Measurements from ENCODE around the gene HAGHL.
"Not testable (repeated sequence)": the region's sequence is repeated elsewhere in the genome, so short reads cannot be mapped to it uniquely, and the experiment has no call there.

HAGHL gene

GRCh38 chr16:682493-683395 lies 44.2 kb upstream of the HAGHL start:
- Histone ChIP-seq H3K4me3 (ENCODE audit: low read length) (peak overlapping the region; percentile 83), H3K27ac (ENCODE audit: low read depth, low read length) (no peak overlapping the region), H3K9me3 (ENCODE audit: insufficient read depth, low read depth, low read length) (no peaks in the 10 kb centered on the region), H3K9ac (ENCODE audit: low read depth, low read length) (no peak overlapping the region), H3K27me3 (ENCODE audit: insufficient read depth, low read length) (no peaks in the 10 kb centered on the region), H3K4me1 (ENCODE audit: insufficient read depth, low read length) (peaks cover 10% of the 10 kb centered on the region; the same call in 1 of the 2 replicates), H3K36me3 (ENCODE audit: insufficient read depth, low read length) (peaks cover 40% of the 10 kb centered on the region)
- 93% methylated on average over 36 of the region's 36 CpGs for WGBS

- peaks cover 40% of the 10 kb centered on the region for H3K36me3 ChIP-seq (ENCODE audit: insufficient read depth, low read length)
- H3K9ac ChIP-seq (ENCODE audit: low read depth, low read length) = peak overlapping the region; percentile 85
- H3K27me3 ChIP-seq (ENCODE audit: insufficient read depth, low read length) = no peaks in the 10 kb centered on the region
- WGBS = 13% methylated on average over 57 of the region's 57 CpGs
- peak overlapping the region; percentile 63; the same call in 1 of the 2 replicates for H3K27ac ChIP-seq (ENCODE audit: low read depth, low read length)
- H3K9me3 ChIP-seq (ENCODE audit: insufficient read depth, low read depth, low read length) = no peaks in the 10 kb centered on the region
- H3K4me3 ChIP-seq (ENCODE audit: low read length) = peak overlapping the region; percentile 83
- peaks cover 10% of the 10 kb centered on the region; the same call in 1 of the 2 replicates for H3K4me1 ChIP-seq (ENCODE audit: insufficient read depth, low read length)
Observed at GRCh38 chr16:683396-684070, 43.4 kb upstream of the HAGHL start.

DNA sequence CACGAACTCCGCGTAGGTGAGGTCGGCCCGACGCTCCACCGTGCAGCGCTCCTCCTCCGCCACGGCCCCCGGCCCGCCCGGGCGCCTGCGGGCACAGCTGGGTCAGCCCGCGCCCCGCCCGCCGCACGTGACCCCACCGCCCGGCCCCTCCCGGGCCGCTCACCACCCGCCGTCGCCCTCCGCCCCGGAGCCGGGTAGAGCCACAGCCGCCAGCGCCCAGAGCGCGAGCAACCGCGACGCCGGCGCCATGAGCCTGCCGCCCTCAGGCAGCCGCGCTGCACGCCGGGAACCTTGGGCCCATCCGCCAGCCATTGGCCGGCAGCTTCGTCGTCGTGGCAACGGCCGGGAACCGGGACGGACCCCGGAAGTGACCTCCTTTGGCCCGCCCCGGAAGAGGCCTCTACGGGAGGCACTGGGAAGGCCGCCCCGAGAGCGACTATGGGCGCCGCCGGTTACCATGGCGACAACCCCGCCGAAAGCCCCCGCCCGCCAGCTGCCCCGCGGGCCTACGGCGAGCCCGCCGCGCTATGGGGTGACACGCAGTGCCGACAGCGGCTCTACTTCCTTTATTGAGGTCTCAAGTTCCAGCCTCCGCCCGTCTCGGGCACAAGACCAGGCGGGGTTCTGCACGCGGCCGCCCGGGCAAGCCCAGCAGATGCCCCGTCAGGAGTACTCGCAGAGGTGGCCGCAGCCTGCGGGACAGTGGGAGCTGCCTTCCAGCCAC lies 42.7 kb upstream of the HAGHL start, which contains the start of gene JMJD8:
TSS of gene JMJD8 (minus strand) at position 264 of the 724 bp plus-strand sequence. CDS start at position 249, 15 bp downstream.
- peak within 1 kb of the TSS; percentile 85 for H3K9ac ChIP-seq (ENCODE audit: low read depth, low read length)
- peaks cover 40% of the 10 kb centered on the region for H3K36me3 ChIP-seq (ENCODE audit: insufficient read depth, low read length)
- peak within 1 kb of the TSS; percentile 83 for H3K4me3 ChIP-seq (ENCODE audit: low read length)
- H3K27me3 ChIP-seq (ENCODE audit: insufficient read depth, low read length) = no peaks in the 10 kb centered on the region
- H3K9me3 ChIP-seq (ENCODE audit: insufficient read depth, low read depth, low read length) = no peaks in the 10 kb centered on the region
- peak within 1 kb of the TSS; percentile 64; the same call in 1 of the 2 replicates for H3K27ac ChIP-seq (ENCODE audit: low read depth, low read length)
- peaks cover 10% of the 10 kb centered on the region; the same call in 1 of the 2 replicates for H3K4me1 ChIP-seq (ENCODE audit: insufficient read depth, low read length)
- WGBS = 8% methylated on average over 91 of the region's 91 CpGs

DNA sequence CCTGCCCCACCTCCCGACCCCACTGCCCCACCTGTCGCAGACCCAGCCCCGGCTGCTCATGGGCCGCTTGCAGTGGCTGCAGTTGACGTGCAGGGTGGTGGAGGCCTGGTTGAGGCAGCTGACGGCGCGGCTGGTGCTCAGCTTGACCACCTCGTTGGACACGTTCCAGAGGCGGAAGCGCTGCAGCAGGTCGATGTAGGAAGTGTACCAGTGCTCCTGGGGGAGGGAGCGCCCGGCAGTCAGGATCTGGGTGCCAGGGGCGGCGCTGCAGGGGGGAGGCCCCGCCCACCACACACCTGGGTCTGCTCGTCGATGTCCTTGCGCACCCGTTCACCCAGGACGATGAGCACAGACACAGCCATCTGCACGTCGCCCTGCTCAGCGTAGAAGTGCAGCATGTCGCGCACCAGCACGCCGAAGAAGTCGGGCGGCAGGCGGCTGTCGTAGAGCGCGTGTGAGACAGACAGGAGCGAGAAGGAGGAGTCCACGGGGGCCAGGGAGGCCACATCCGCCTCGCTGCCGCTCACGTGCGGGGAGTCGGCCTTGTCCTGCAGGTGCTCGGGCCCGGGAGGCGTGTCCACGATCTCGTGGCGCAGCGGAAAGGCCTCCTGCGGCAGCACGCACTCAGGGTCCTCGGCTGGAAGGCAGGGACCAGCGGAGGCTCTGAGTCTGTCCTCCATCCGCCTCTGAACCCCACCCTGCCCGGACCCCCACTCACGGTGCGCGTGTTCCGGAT lies 41.8 kb upstream of the HAGHL start:
- 95% methylated on average over 61 of the region's 61 CpGs for whole genome bisulfite sequencing
- Histone ChIP-seq H3K36me3 (ENCODE audit: insufficient read depth, low read length) (peaks cover 40% of the 10 kb centered on the region), H3K9ac (ENCODE audit: low read depth, low read length) (no peak overlapping the region), H3K27ac (ENCODE audit: low read depth, low read length) (no peak overlapping the region), H3K4me1 (ENCODE audit: insufficient read depth, low read length) (peaks cover 10% of the 10 kb centered on the region; the same call in 1 of the 2 replicates), H3K27me3 (ENCODE audit: insufficient read depth, low read length) (no peaks in the 10 kb centered on the region), H3K9me3 (ENCODE audit: insufficient read depth, low read depth, low read length) (no peaks in the 10 kb centered on the region), H3K4me3 (ENCODE audit: low read length) (no peak overlapping the region)

DNA sequence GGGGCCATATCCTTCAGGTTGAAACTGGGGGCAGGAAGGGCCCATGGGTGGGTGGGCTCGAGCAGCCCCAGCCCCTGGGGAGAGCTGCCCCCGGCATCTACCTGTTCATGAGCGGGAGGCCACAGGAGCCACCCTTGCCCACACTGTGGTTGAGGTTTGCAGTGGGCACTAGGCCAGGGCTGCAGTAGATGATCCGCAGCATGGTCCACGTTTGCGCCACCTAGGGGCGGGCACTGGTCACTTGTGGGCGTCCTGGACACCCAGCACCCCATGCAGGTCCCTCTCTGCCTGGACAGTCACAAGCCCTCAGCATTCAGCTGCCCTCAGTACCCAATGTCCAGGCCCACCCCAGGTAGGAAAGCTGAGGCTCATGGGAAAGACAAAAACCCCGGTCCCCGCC lies 40.9 kb upstream of the HAGHL start:
- 84% methylated on average over 10 of the region's 10 CpGs for WGBS
- no peak overlapping the region for H3K27ac ChIP-seq (ENCODE audit: low read depth, low read length)
- peaks cover 10% of the 10 kb centered on the region; the same call in 1 of the 2 replicates for H3K4me1 ChIP-seq (ENCODE audit: insufficient read depth, low read length)
- no peak overlapping the region for H3K4me3 ChIP-seq (ENCODE audit: low read length)
- H3K36me3 ChIP-seq (ENCODE audit: insufficient read depth, low read length) = peaks cover 40% of the 10 kb centered on the region
- H3K27me3 ChIP-seq (ENCODE audit: insufficient read depth, low read length) = peaks cover 3% of the 10 kb centered on the region
- H3K9ac ChIP-seq (ENCODE audit: low read depth, low read length) = no peak overlapping the region
- H3K9me3 ChIP-seq (ENCODE audit: insufficient read depth, low read depth, low read length) = no peaks in the 10 kb centered on the region

GRCh38 chr16:686459-687260 lies 40.2 kb upstream of the HAGHL start:
- H3K36me3 ChIP-seq (ENCODE audit: insufficient read depth, low read length) = peaks cover 35% of the 10 kb centered on the region
- H3K27ac ChIP-seq (ENCODE audit: low read depth, low read length) = no peak overlapping the region
- peaks cover 7% of the 10 kb centered on the region for H3K27me3 ChIP-seq (ENCODE audit: insufficient read depth, low read length)
- peaks cover 5% of the 10 kb centered on the region; the same call in 1 of the 2 replicates for H3K4me1 ChIP-seq (ENCODE audit: insufficient read depth, low read length)
- no peak overlapping the region for H3K9ac ChIP-seq (ENCODE audit: low read depth, low read length)
- WGBS = 96% methylated on average over 51 of the region's 51 CpGs
- H3K4me3 ChIP-seq (ENCODE audit: low read length) = no peak overlapping the region
- H3K9me3 ChIP-seq (ENCODE audit: insufficient read depth, low read depth, low read length) = no peaks in the 10 kb centered on the region

DNA sequence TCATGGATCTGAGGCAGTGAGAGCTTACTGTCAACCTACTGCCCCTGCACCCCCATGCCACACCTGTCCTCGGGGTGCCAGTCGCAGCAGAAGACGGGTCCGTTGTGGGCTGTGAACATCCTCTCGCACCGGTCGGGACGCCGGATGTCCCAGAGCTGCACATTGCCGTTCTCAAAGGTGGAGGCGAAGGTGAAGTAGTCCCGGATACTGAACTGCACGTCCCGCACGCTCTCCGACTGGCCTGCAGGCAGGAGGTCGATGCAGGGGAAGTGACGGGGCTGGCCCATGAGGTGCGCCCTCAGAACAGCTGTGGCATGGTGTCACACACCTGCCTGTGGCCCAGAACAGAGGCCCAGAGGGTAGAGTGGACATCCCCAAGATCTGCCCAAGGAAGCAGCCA lies 39.4 kb upstream of the HAGHL start:
- peaks cover 5% of the 10 kb centered on the region; the same call in 1 of the 2 replicates for H3K4me1 ChIP-seq (ENCODE audit: insufficient read depth, low read length)
- peaks cover 27% of the 10 kb centered on the region for H3K36me3 ChIP-seq (ENCODE audit: insufficient read depth, low read length)
- H3K9me3 ChIP-seq (ENCODE audit: insufficient read depth, low read depth, low read length) = no peaks in the 10 kb centered on the region
- no peak overlapping the region for H3K4me3 ChIP-seq (ENCODE audit: low read length)
- no peak overlapping the region for H3K27ac ChIP-seq (ENCODE audit: low read depth, low read length)
- WGBS = 93% methylated on average over 19 of the region's 19 CpGs
- peaks cover 15% of the 10 kb centered on the region for H3K27me3 ChIP-seq (ENCODE audit: insufficient read depth, low read length)
- no peak overlapping the region for H3K9ac ChIP-seq (ENCODE audit: low read depth, low read length)

DNA sequence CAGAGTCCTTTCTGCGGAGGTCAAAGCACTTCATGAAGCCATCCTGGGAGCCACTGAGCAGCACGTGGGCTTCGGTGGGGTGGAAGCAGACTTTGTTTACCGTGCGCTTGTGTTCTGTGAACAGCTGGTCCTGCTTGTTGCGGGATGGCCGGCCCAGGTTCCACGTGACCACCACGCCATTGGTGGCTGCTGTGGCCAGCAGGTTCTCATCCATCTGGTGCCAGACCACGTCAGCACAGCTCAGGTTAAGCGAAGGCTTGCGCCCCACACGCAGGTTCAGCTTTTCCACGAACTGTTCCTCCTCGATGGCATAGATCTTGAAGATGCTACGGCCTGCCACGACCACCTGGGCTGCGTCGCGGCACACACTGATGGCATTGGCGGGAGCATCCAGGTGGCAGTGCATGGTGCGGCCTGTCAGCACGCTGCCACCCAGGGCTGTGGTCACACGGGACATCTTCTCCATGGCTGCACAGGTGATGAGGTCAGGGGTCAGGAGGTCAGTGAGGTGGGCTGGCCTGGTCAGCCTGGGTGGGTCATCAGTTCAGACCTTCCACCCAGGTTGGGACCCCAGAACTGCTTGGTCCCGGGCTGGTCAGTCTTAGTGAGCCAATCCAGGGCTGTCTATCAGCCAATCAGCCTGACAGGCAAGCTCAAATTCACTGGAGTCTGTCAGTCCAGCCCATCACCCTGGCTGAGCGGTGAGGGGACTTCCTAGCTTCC lies 37.6 kb upstream of the HAGHL start:
- Histone ChIP-seq H3K9ac (ENCODE audit: low read depth, low read length) (peak overlapping the region; percentile 78), H3K27ac (ENCODE audit: low read depth, low read length) (peak overlapping the region; percentile 72; the same call in 1 of the 2 replicates), H3K27me3 (ENCODE audit: insufficient read depth, low read length) (peaks cover 34% of the 10 kb centered on the region), H3K9me3 (ENCODE audit: insufficient read depth, low read depth, low read length) (no peaks in the 10 kb centered on the region), H3K36me3 (ENCODE audit: insufficient read depth, low read length) (peaks cover 19% of the 10 kb centered on the region), H3K4me1 (ENCODE audit: insufficient read depth, low read length) (no peaks in the 10 kb centered on the region), H3K4me3 (ENCODE audit: low read length) (peak overlapping the region; percentile 73)
- 90% methylated on average over 26 of the region's 26 CpGs for WGBS

DNA sequence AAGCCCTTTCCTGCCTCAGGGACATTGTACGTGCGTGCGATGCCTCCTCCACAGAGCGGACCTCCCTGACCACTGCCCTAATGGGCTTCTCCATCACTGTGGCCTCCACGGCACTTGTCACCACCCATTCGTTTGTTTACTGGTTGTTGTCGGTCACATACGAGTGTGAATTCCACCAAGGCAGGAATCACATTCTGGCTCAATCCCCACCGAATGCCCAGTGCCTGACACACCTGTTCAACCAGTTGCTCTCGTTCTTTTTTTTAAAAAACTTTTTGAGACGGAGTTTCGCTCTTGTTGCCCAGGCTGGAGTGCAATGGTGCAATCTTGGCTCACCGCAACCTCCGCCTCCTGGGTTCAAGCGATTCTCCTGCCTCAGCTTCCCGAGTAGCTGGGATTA lies 35.7 kb upstream of the HAGHL start:
- H3K27ac ChIP-seq (ENCODE audit: low read depth, low read length); H3K4me1 ChIP-seq (ENCODE audit: insufficient read depth, low read length); H3K9ac ChIP-seq (ENCODE audit: low read depth, low read length); H3K4me3 ChIP-seq (ENCODE audit: low read length); H3K9me3 ChIP-seq (ENCODE audit: insufficient read depth, low read depth, low read length): not testable (repeated sequence)
- Histone ChIP-seq H3K27me3 (ENCODE audit: insufficient read depth, low read length) (peaks cover 52% of the 10 kb centered on the region), H3K36me3 (ENCODE audit: insufficient read depth, low read length) (peaks cover 12% of the 10 kb centered on the region)
- 91% methylated on average over 16 of the region's 16 CpGs for WGBS
